Fibroblast of lung (primary cell): Measurements from ENCODE around the gene LPP.

Experiments used
- CTCF ChIP-seq, 2 donors: IDR thresholded peaks in 1 of 2; conservative IDR thresholded peaks in 1 of 2; 1 replicate in 1 of 2; 2 replicates in 1 of 2; pipeline ENCODE4 v1.5.1; 2011 to 2012; ENCODE audit warnings: low read length in 2 of 2, control low read depth in 1 of 2, inconsistent platforms in 1 of 2, low read depth in 1 of 2, mild to moderate bottlenecking in 1 of 2
- EZH2 ChIP-seq: IDR thresholded peaks from 2 replicates; pipeline ENCODE4 v1.5.1; 2012; ENCODE audit warnings: low read length, control low read depth, mild to moderate bottlenecking; ENCODE audit errors: missing control alignments

GRCh38 chr3:188174317-188175044 lies 20.5 kb downstream of the LPP start:
- TF ChIP-seq CTCF (conservative IDR thresholded peaks at IDR 0.05 in 1 of 2, IDR thresholded peaks at IDR 0.05 in 1 of 2; ENCODE audit: low read depth in 1 of 2, low read length in 2 of 2): no peak
- TF ChIP-seq EZH2: no peak
